HepG2 (cell line): ENCODE results near the gene RNPEPL1. TPM values are rescaled to one million over a fixed set of nuclear protein-coding genes. Genes with fewer than 3 reads are reported as not detected.

Experiments used
- ATAC-seq: fragments of 200-7000 bp; cut with Tn5 transposase; 3 replicates; pipeline ENCODE4 v1.9.1; 2020; ENCODE audit warnings: mild to moderate bottlenecking, moderate library complexity
- BruUV-seq: library from RNA; stranded (reverse); fragments of 400-500 nt; replicated peaks from 2 replicates; lab custom pipeline; 2021; lab: Mats Ljungman, UMichigan
- CTCF ChIA-PET: fragments of 300-600 bp; formaldehyde crosslinking; extraction: SDS; loops from one replicate; lab custom pipeline; 2021; ENCODE audit warnings: low total read pairs, inconsistent platforms, low intra/inter-chr PET ratio; lab: Yijun Ruan, JAX
- POLR2A ChIA-PET: fragments of 350-600 bp; sonication (Branson Sonifier 250); formaldehyde crosslinking; loops from one replicate; lab custom pipeline; 2020; ENCODE audit warnings: antibody characterized with exemption, inconsistent platforms; lab: Yijun Ruan, JAX
- DNase-seq: peaks from one replicate; pipeline ENCODE4 v3.0.0-alpha.2; 2015; ENCODE audit warnings: low spot score
- FAIRE-seq: peaks from 3 replicates; lab custom pipeline; 2011; peaks lifted over from hg19 to GRCh38; lab: Jason Lieb, UNC
- H2AFZ ChIP-seq: one replicate; pipeline ENCODE4 v1.6.1; 2011; ENCODE audit warnings: low read length, inconsistent platforms
- H3K27ac ChIP-seq: fragments of 300-600 bp; 3 replicates; pipeline ENCODE4 v1.8.0; 2011; ENCODE audit warnings: mixed run types, mild to moderate bottlenecking, mixed read lengths, low read length, inconsistent platforms; ENCODE audit not compliant: insufficient read depth; ENCODE audit errors: extremely low read length
- H3K27me3 ChIP-seq, 2 experiments: fragments of 200-600 bp in 1 of 2; 2 replicates in 1 of 2; 3 replicates in 1 of 2; pipeline versions ENCODE4 v1.6.0 to v1.8.0; 2011; ENCODE audit warnings: low read length in 2 of 2, mild to moderate bottlenecking in 2 of 2, moderate library complexity in 2 of 2, inconsistent platforms in 1 of 2; ENCODE audit not compliant: insufficient read depth in 2 of 2, control insufficient read depth in 1 of 2
- H3K36me3 ChIP-seq, 2 experiments: fragments of 200-600 bp in 1 of 2; replicated peaks in 1 of 2; 2 replicates in 1 of 2; 3 replicates in 1 of 2; pipeline versions ENCODE4 v1.5.1 to v1.8.0; 2011; ENCODE audit warnings: low read length in 2 of 2, inconsistent platforms in 1 of 2; ENCODE audit not compliant: insufficient read depth in 2 of 2, control insufficient read depth in 1 of 2
- H3K4me1 ChIP-seq: 2 replicates; pipeline ENCODE4 v1.5.1; 2012; ENCODE audit warnings: low read length, inconsistent platforms; ENCODE audit not compliant: insufficient read depth
- H3K4me2 ChIP-seq: 2 replicates; pipeline ENCODE4 v1.6.0; 2011; ENCODE audit warnings: low read depth, low read length, inconsistent platforms
- H3K4me3 ChIP-seq, 3 experiments: fragments of 200-600 bp in 1 of 3; sonication (generic), shearing (Covaris generic) in 1 of 3; replicated peaks in 1 of 3; 2 replicates each; pipeline ENCODE4 v1.5.1; 2011 to 2016; ENCODE audit warnings: low read length in 3 of 3, inconsistent platforms in 2 of 3, low read depth in 2 of 3, mild to moderate bottlenecking in 2 of 3, control low read depth in 1 of 3, mixed read lengths in 1 of 3; ENCODE audit not compliant: insufficient read depth in 1 of 3
- H3K79me2 ChIP-seq: one replicate; pipeline ENCODE4 v1.6.1; 2011; ENCODE audit warnings: low read length, inconsistent platforms; ENCODE audit not compliant: insufficient read depth
- H3K9ac ChIP-seq: 2 replicates; pipeline ENCODE4 v1.6.0; 2011; ENCODE audit warnings: mild to moderate bottlenecking, low read depth, low read length, inconsistent platforms; ENCODE audit not compliant: insufficient read depth
- H3K9me3 ChIP-seq: 2 replicates; pipeline ENCODE4 v1.5.1; 2012; ENCODE audit warnings: mild to moderate bottlenecking, low read length
- H4K20me1 ChIP-seq: 2 replicates; pipeline ENCODE4 v1.6.0; 2011; ENCODE audit warnings: inconsistent platforms, mild to moderate bottlenecking, low read length, moderate library complexity; ENCODE audit not compliant: insufficient read depth
- AKAP8 ChIP-seq: sonication (generic); formaldehyde crosslinking; IDR thresholded peaks from 2 replicates; pipeline ENCODE4 v1.5.1; 2020; ENCODE audit warnings: mild to moderate bottlenecking, missing genetic modification reagents
- HMG20B ChIP-seq: conservative IDR thresholded peaks from 2 replicates; pipeline ENCODE4 v1.6.1; 2016; ENCODE audit warnings: missing genetic modification reagents, missing compliant biosample characterization
- KDM2A ChIP-seq: sonication (generic); formaldehyde crosslinking; IDR thresholded peaks from 2 replicates; pipeline ENCODE4 v1.4.0; 2020; ENCODE audit warnings: low read depth, missing genetic modification reagents, borderline replicate concordance
- MIER3 ChIP-seq: IDR thresholded peaks from 2 replicates; pipeline ENCODE4 v1.6.1; 2016; ENCODE audit warnings: missing compliant biosample characterization, borderline replicate concordance
- POLR2G ChIP-seq: fragments of 200-400 bp; formaldehyde crosslinking; IDR thresholded peaks from 2 replicates; pipeline ENCODE4 v1.6.1; 2018; ENCODE audit warnings: mild to moderate bottlenecking, low read depth, low read length, moderate library complexity
- SMAD9 ChIP-seq: sonication (generic); formaldehyde crosslinking; IDR thresholded peaks from 2 replicates; pipeline ENCODE4 v1.5.1; 2020; ENCODE audit warnings: mild to moderate bottlenecking, missing genetic modification reagents
- ZC3H13 ChIP-seq: sonication (generic); formaldehyde crosslinking; IDR thresholded peaks from 2 replicates; pipeline ENCODE4 v1.8.1; 2023; ENCODE audit warnings: mild to moderate bottlenecking, missing genetic modification reagents, moderate library complexity
- ZFX ChIP-seq: sonication (generic); formaldehyde crosslinking; IDR thresholded peaks from 2 replicates; pipeline ENCODE4 v1.4.0; 2020; ENCODE audit warnings: mild to moderate bottlenecking, low read depth, missing genetic modification reagents, moderate library complexity
- ZNF660 ChIP-seq: sonication (generic); formaldehyde crosslinking; IDR thresholded peaks from 2 replicates; pipeline ENCODE4 v1.5.1; 2020; ENCODE audit warnings: mild to moderate bottlenecking, low read depth, missing genetic modification reagents, borderline replicate concordance
- WGBS: methylation state at CpG from one replicate; pipeline ENCODE4 v1.1.6; 2017; ENCODE audit warnings: low lambda C conversion rate; 5-methylcytosine and 5-hydroxymethylcytosine counted together
- in situ Hi-C: cut with HindIII; loops from 2 replicates; pipeline ENCODE4 v1.10.0; 2017; ENCODE audit warnings: low pct_unique_long_range_greater_than_20kb; ENCODE audit not compliant: extremely low pct_ligation_motif_present
- intact Hi-C: fragments of 100-400 bp; cut with micrococcal nuclease; formaldehyde crosslinking; loops from one replicate; pipeline ENCODE4 v1.10.0; 2022; ENCODE audit not compliant: unreplicated experiment
- polyA plus RNA-seq, 8 experiments: library from polyadenylated mRNA; depleted of rRNA in 3 of 8; stranded (reverse) in 7 of 8; unstranded in 1 of 8; fragments of >200 nt; fragmentation: Illumina TruSeq in 4 of 8; extraction: Trizol in 4 of 8; gene quantifications; 2 replicates each; pipeline versions ENCODE4 v1.2.1 to v1.2.3, GENCODE V29; 2011 to 2016; ENCODE audit warnings: low read depth in 4 of 8, missing spikeins in 1 of 8, mixed read lengths in 1 of 8; ENCODE audit not compliant: insufficient read depth in 1 of 8
- total RNA-seq, 5 experiments: library from RNA; depleted of rRNA; stranded (reverse); fragments of >200 nt; fragmentation: Illumina TruSeq; extraction: Trizol; gene quantifications; 2 replicates each; pipeline ENCODE4 v1.2.3, GENCODE V29; 2016; ENCODE audit warnings: low read depth in 1 of 5

The RNPEPL1 gene
- total and polyA plus RNA-seq, 2 of the 13 experiments (the other 11 are each of a cell fraction or from before 2014, with no cell fraction given): 13.0 to 18.0 TPM

GRCh38 chr2:240571314-240571973 lies 3.2 kb downstream of the RNPEPL1 start:
- H3K4me3 ChIP-seq: no peak overlapping the region
- no peak for ATAC-seq
- no peak for FAIRE-seq
- no peak overlapping the region for H3K9ac ChIP-seq
- H3K4me2 ChIP-seq: no peak overlapping the region
- 94% methylated on average over 16 of the region's 18 CpGs for WGBS
- peaks cover 22% of the 10 kb centered on the region for H3K79me2 ChIP-seq
- H4K20me1 ChIP-seq: no peaks in the 10 kb centered on the region; the same call in 1 of the 2 replicates
- H3K27ac ChIP-seq: no peak overlapping the region
- DNase-seq: no peak
- H3K4me1 ChIP-seq: peaks cover 34% of the 10 kb centered on the region
- BruUV-seq: no TSS peak
- CTCF ChIA-PET: no interaction called here
- no peaks in the 10 kb centered on the region for H3K9me3 ChIP-seq
- H3K36me3 ChIP-seq: peaks cover 0 to 10% of the 10 kb centered on the region in 2 experiments; a peak in 3 of 5 replicates
- H2AFZ ChIP-seq: no peak overlapping the region
- intact Hi-C loops (no loop called here), in situ Hi-C loops (loop anchor here (25.0 kb wide), 1 partner anchor 641 kb away; no protein-coding TSS in a partner anchor)
- POLR2A ChIA-PET: interaction anchor here (2.2 to 4.0 kb wide), 3 partner anchors 9 to 15 kb away, joined by 9 to 42 read pairs (median 9); partner anchors contain the start of genes CAPN10 and DUSP28
- H3K27me3 ChIP-seq: no peaks in the 10 kb centered on the region; a peak in 1 of 5 replicates
- TF ChIP-seq KDM2A (CRISPR knock-in tag) (0 out of 2 replicates have a peak, but pooled peaks have one; percentile 4), AKAP8 (CRISPR knock-in tag) (peak; percentile 74; the same call in 1 of the 2 replicates), ZC3H13 (CRISPR knock-in tag) (0 out of 2 replicates have a peak, but pooled peaks have one; percentile 7), ZFX (CRISPR knock-in tag) (no peak), MIER3 (CRISPR knock-in tag) (no peak), HMG20B (CRISPR knock-in tag) (no peak), ZNF660 (CRISPR knock-in tag) (no peak), POLR2G (0 out of 2 replicates have a peak, but pooled peaks have one; percentile 12), SMAD9 (CRISPR knock-in tag) (no peak)
